SU-DHL-6 (cell line): Measurements from ENCODE around the gene CFAP65.

Experiments used
- EZH2phosphoT487 ChIP-seq: fragments of 200-600 bp; sonication (generic), shearing (Covaris generic); conservative IDR thresholded peaks from 2 replicates; pipeline ENCODE4 v1.6.1; 2018; ENCODE audit warnings: mild to moderate bottlenecking, antibody characterized with exemption, low read length, moderate library complexity, mixed read lengths
- TF ChIP-seq, protein P1 (sequence below): fragments of 200-600 bp; sonication (generic); IDR thresholded peaks from one replicate; pipeline ENCODE4 v1.5.1; 2017; ENCODE audit warnings: antibody characterized with exemption, mild to moderate bottlenecking, low read length, moderate library complexity; ENCODE audit not compliant: insufficient read depth, poor library complexity, severe bottlenecking

DNA sequence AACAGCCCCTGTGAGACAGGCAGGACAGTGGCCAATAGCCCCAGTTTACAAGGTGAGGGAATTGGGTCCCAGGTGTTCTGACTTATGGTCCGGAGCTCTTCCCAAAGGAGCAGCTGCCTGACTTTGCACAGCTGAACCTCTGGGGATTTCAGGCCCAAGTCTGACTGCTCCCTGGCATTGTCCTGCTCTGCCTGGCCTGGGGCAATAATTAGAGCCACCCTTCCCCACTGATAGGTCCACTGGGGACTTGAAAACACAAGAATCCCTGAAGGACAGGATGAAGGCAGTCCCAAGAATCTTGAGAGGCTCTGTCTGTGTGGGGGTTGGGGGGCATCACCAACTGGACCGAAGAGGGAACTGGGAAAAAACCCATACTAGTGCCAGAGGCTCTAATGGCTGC is 52.7 kb downstream of the CFAP65 start:
- TF ChIP-seq, protein P1, sequence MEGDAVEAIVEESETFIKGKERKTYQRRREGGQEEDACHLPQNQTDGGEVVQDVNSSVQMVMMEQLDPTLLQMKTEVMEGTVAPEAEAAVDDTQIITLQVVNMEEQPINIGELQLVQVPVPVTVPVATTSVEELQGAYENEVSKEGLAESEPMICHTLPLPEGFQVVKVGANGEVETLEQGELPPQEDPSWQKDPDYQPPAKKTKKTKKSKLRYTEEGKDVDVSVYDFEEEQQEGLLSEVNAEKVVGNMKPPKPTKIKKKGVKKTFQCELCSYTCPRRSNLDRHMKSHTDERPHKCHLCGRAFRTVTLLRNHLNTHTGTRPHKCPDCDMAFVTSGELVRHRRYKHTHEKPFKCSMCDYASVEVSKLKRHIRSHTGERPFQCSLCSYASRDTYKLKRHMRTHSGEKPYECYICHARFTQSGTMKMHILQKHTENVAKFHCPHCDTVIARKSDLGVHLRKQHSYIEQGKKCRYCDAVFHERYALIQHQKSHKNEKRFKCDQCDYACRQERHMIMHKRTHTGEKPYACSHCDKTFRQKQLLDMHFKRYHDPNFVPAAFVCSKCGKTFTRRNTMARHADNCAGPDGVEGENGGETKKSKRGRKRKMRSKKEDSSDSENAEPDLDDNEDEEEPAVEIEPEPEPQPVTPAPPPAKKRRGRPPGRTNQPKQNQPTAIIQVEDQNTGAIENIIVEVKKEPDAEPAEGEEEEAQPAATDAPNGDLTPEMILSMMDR = no peak
- TF ChIP-seq EZH2phosphoT487 = no peak
